HG03175 (cell line): Measurements from ENCODE around the gene KRTAP5-1.

Source experiments
- ATAC-seq: cut with Tn5 transposase; IDR thresholded peaks from one replicate; pipeline ENCODE4 v1.9.1; 2021; ENCODE audit warnings: mild to moderate bottlenecking, moderate library complexity; ENCODE audit not compliant: unreplicated experiment

Gene KRTAP5-1

GRCh38 chr11:1545432-1545831, 39.7 kb downstream of the KRTAP5-1 start:
- no peak for ATAC-seq

- ATAC-seq, result no peak
Observed at GRCh38 chr11:1544536-1544935, 40.5 kb downstream of the KRTAP5-1 start.

GRCh38 chr11:1543606-1544263, 41.3 kb downstream of the KRTAP5-1 start:
- ATAC-seq, result no peak

- ATAC-seq, result no peak
Observed at GRCh38 chr11:1542267-1542666, 42.8 kb downstream of the KRTAP5-1 start.

- no peak for ATAC-seq
Observed at GRCh38 chr11:1541474-1542204, 43.4 kb downstream of the KRTAP5-1 start.

GRCh38 chr11:1540074-1540473, 45.0 kb downstream of the KRTAP5-1 start:
- ATAC-seq, result no peak

- ATAC-seq, result no peak
Observed at GRCh38 chr11:1538153-1538552, 46.9 kb downstream of the KRTAP5-1 start.

GRCh38 chr11:1536065-1536843, 48.8 kb downstream of the KRTAP5-1 start:
- no peak for ATAC-seq

- no peak for ATAC-seq
Observed at GRCh38 chr11:1534682-1535081, 50.4 kb downstream of the KRTAP5-1 start.
